CD4-positive, alpha-beta T cell treated with Interleukin-6 for 4 hours (primary cell): Measurements from ENCODE around the gene ERN1.
A peak's percentile ranks its signal among the peaks of the same experiment; 100 is the strongest.

Experiments used
- DNase-seq: peaks from one replicate; pipeline ENCODE4 v3.0.0-alpha.2; 2020; ENCODE audit warnings: mixed read lengths

The ERN1 gene

GRCh38 chr17:64001763-64002529, 128.0 kb downstream of the ERN1 start:
- no peak for DNase-seq

GRCh38 chr17:64001091-64001579, 128.8 kb downstream of the ERN1 start:
- no peak for DNase-seq

- DNase-seq: no peak
Observed at GRCh38 chr17:63999680-64000531, 130.0 kb downstream of the ERN1 start.

- DNase-seq: peak; percentile 28
Observed at GRCh38 chr17:63998721-63999679, 130.9 kb downstream of the ERN1 start.

GRCh38 chr17:63998050-63998720, 131.8 kb downstream of the ERN1 start, which contains the start of gene PRR29:
TSS of gene PRR29 (plus strand) at chr17:63998351. CDS start at chr17:63998365, 14 bp downstream.
- DNase-seq: peak; percentile 82

- DNase-seq: no peak
Observed at GRCh38 chr17:63997341-63998048, 132.4 kb downstream of the ERN1 start.

GRCh38 chr17:63996430-63997182, 133.3 kb downstream of the ERN1 start:
- no peak for DNase-seq

GRCh38 chr17:63995626-63996025, 134.3 kb downstream of the ERN1 start:
- DNase-seq: no peak

- DNase-seq: peak; percentile 37
Observed at GRCh38 chr17:63993368-63993985, 136.5 kb downstream of the ERN1 start.

- no peak for DNase-seq
Observed at GRCh38 chr17:63991611-63992010, 138.3 kb downstream of the ERN1 start.

- DNase-seq: no peak
Observed at GRCh38 chr17:63989622-63990345, 140.2 kb downstream of the ERN1 start.
